Stimulated activated CD8-positive, alpha-beta memory T cell treated with anti-CD3 and anti-CD28 coated beads, Interleukin-7, amount 100 ng/mL, for 4 hours (primary cell): ENCODE data around the gene VTI1A.
"Not testable (repeated sequence)": the region's sequence is repeated elsewhere in the genome, so short reads cannot be mapped to it uniquely, and the experiment has no call there.

Experiments
- DNase-seq, 2 donors: peaks; one replicate each; pipeline ENCODE4 v3.0.0-alpha.2; 2020; ENCODE audit warnings: low read depth in 2 of 2

Gene VTI1A

DNA sequence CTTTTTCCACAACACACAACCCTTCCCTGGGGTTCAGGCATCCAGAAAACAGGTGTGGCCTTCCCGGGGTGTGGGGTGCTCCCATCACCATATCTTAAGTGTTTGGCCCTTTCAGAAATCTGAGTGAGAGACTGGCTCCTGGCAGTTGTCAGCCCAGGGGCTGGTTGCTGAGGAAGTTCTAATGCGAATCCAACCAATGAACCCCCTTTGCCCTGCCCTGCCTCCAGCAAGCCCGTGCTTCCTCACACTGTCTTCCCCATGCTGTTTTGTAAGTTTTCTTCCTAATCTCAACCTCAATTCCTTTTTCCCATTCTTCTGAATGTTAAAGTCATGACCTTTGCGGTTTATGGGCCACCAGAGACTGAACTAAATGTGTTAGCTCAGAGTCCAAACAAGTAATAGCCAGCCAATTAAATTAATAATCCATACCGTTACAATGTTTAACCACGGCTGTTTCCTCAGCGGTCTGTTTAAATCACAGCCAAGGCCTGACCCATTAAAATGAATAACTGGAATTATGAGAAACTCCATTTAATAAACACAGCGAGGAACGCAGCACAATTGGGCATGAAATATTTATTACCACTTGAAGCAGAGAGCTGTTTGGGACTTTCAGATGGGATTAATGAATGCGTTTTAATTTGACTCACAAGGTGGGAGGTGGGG is 412.1 kb downstream of the VTI1A start:
- no peak for DNase-seq

GRCh38 chr10:112859793-112860192 is 412.8 kb downstream of the VTI1A start:
- DNase-seq: no peak

DNA sequence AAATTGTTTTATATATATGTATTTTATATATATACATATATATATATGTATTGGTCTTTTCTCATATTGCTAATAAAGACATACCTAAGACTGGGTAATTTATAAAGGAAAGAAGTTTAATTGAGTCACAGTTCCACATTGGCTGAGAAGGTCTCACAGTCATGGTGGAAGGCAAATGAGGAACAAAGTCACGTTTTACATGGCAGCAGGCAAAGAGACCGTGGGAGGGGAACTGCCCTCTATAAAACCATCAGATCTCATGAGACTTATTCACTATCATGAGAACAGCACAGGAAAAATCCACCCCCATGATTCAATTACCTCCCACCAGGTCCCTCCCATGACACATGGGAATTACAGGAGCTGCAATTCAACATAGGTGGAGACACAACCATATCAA is 416.4 kb downstream of the VTI1A start:
- DNase-seq: not testable (repeated sequence)
